ENCODE measurements around the gene VSX2. TPM values are rescaled to one million over a fixed set of nuclear protein-coding genes. Genes with fewer than 3 reads are reported as not detected.

The VSX2 gene
- total RNA-seq, 1 donor from 2014 or later: not detected

DNA sequence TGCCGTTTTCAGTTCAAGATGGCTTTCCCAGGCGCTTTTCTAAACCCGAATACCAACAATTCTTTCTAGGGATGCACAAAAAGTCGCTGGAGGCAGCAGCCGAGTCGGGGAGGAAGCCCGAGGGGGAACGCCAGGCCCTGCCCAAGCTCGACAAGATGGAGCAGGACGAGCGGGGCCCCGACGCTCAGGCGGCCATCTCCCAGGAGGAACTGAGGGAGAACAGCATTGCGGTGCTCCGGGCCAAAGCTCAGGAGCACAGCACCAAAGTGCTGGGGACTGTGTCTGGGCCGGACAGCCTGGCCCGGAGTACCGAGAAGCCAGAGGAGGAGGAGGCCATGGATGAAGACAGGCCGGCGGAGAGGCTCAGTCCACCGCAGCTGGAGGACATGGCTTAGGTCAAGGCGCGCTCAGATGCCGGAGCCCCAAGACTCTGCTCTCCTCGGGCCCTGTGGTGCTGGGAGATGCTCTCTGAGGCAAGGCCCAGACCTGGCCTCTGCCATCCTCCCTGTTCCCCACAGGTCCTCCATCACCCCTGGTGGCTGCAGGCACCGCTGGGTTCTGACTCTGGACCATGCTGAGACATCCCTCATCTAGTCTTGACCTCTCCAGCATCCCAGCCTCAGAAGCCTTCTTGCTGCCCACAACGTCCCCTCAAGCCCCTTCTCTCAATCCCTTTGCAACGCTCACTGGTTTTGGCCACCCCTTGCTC, 21.4 kb downstream of the VSX2 start:
- ATAC-seq: no peak

DNA sequence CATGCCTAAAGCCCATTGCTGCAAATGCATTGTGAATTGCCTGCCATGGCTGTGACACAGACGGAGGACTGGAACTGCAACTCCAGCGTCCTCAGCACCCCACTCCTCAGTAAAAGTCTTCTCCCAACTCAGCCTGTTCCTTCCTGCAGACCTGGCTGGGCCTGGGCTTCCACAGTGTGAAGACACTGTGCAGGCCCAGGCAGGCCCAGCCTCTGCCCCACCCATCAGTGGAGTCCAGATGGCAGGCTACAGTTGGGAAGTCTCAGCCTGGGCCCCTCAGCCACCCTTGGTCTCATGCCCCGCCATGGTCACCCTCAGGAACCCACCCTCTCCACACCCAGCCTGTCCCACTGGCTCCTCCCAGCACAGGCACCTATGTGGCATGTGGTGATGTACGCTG, 22.0 kb downstream of the VSX2 start:
- peak; percentile 83 for ATAC-seq

DNA sequence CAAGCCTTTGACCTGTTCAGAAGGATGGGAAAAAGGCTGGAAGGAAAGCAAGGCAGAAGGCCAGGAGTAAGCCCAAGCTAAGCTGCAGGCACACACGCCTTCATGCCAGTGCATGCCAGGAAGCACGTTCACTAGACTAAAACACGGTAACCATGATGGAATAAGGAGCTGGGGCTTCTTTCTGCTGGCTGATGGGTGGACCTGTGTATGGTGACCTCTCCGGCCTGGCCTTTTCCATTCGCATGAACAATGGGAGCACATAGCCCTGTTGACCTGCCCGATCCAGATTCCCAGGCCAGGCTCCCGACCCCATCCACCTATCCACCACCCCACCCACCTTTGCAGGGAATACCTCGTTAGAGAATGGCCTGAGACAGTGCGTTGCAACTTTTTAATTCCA, 22.8 kb downstream of the VSX2 start:
- ATAC-seq: no peak

DNA sequence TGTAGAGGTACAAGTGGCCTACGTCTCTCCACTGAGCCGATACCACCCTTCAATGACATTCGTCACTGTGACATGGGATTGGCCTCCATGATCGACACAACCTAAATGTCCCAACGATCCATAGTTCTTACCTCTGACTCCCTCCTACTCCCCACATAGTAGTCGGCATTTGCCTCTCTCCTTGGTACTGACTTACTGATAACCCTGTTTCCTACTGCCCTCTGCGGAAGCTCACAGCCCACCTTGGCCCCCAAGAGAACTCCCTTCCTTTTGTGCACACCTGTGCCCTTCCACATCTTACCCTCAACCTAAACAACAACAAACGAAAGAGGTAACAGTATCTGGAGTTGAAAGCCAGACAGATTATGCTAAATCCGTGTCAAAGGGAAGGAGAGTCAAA, 23.9 kb downstream of the VSX2 start:
- no peak for ATAC-seq

DNA sequence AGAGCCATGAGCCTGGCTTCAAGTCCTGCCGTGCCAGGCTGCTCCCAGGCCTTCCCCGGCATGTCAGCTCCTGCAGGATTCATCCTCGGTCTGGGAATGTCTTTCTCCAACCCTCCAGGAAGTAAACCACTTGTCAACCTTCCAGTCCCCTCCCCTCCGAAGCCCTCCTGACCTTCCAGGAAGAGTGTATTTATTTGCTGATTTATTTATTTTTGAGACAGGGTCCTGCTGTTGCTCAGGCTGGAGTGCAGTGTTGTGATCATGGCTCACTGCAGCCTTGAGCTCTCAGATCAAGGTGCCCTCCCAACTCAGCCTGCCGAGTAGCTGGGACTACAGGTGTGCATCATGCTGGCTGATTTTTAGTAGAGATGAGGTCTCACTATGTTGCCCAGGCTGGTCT, 24.7 kb downstream of the VSX2 start:
- no peak for ATAC-seq

DNA sequence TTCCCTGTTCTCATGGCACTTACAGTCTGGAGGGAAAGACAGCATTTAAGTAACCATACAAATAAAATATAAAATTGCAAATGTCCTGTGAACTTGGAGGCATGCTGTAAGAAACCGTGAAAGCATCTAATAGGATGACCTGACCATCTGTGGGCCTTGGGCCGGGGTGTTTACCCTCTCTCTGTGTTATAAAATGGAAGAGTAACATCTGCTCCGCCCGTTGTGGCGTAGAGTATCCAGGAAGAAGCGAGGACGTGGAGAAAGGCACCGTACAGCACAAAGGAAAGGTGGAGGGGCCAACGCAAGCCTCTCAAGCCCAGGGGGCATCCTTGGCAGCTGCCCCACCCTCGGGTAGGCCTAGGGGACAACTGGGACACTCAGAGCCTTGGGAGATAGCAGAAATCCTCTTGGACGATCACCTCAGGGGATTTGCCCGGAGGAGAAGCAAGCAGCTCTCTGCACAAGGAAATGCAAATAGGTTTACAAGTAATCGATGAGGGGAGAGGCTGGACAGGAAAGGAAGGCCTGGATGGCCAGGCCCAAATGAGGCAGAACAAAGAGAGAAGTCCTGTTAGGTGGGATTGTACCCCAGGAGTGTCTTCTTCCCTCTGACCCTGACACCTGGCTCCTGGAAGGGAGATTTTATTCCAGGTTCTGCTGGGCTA, 26.2 kb downstream of the VSX2 start:
- no peak for ATAC-seq

DNA sequence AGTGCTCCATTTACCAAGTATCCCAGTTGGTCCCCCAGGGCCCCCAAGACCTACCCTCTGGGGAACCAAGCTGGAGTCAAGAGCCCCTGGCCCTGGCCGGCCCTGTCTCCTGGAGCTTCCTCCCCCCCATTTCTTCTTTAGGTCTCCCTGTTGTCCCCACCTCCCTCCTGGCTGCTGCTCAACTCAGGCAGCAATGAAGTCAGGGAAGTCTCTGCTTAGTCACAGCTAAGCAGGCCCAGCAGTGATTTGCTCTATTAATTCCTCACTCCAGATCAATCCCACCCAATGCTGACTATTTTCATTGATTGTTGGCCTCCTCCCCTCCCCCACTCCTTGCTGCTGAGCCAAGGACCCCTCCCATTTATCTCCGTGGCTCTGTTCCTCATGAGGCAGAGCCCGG, 28.3 kb downstream of the VSX2 start:
- no peak for ATAC-seq

DNA sequence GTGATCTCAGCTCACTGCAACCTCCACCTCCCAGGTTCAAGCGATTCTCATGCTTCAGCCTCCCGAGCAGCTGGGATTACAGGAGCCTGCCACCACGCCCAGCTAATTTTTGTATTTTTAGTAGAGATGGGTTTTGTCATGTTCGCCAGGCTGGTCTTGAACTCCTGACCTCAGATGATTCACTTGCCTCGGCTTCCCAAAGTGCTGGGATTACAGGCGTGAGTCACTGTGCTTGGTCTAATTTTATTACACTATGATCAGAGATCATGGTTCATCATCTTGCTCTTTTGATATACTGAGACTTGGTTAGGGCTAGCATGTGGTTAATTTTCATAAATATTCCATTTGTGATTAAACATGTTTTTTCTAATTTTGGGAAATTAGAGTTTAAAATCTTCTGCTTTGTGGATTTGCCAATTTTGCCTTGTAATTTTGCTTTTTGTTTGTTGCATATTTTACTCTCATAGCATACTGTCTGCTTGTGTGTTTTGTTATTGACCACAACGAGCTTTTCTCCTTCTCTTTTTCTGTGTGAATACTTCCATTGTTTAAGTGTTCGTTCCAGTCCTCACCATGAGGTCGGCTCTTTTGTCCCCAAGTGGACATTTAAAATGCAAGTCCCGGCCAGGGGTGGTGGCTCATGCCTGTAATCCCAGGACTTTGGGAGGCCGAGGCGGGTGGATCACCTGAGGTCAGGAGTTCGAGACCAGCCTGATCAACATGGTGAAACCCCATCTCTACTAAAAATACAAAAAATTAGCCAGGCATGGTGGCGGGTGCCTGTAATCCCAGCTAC, 31.3 kb downstream of the VSX2 start:
- peak; percentile 73 for ATAC-seq

DNA sequence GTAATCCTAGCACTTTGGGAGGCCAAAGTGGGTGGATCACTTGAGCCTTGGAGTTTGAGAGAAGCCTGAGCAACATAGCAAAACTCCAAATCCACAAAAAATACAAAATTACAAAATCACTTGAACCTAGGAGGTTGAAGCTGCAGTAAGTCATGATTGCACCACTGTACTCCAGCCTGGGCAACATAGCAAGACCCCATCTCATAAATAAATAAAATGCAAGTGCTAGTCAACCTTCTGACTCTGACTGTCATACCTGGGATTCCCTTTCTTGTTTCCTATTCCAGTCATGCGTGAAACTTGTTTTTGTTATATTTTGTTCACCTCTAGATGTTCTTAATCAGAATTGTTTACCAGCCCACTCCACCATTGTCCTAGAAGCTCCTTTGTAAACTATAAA, 32.1 kb downstream of the VSX2 start:
- ATAC-seq: no peak

DNA sequence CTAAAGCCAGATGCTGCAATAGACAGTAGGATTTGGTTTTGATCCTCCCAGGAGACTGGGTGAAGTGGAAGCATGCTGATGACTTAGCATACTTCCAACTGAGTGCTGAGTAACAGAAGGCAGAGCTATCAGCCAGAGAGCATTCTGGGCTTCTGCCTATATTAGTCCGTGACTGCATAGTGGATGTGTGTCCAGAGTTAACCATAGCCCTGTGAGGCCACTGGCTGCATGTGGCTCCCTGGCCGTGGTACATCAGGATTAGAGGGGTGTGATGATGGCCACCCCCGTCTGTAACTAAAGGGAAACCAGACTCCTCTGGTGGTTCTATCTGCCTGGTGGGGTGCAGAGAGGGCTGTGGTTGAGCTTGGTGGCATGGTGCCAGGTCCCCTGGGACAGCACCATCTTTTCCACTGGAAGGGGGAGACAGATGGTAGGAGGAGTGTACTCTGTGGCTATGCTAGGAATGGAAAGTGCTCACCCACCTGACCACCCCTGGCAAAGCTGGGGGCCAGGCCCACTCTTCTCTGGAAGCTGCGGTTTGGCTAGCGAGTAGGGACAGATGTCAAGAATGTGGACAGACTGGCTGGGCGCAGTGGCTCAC, 36.1 kb downstream of the VSX2 start:
- peak; percentile 77 for ATAC-seq

DNA sequence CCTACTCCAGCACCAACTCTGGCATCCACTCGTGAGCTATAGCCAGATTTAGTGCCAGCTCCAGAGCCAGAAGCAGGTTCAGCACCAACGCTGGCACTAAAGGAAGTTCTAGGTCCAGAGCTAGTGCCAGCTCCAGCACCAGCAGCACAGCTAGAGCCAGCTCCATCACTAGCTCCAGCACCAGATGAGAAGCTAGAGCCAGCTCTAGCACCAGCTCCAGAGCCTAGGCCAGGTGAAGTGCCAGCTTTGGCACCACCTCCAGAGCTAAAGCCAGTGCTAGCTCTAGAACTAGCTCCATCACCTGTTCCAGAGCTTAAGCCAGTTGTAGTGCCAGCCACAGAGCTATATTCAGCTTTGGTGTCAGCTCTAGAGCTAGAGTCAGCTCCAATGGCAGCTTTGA, 38.8 kb downstream of the VSX2 start:
- no peak for ATAC-seq

DNA sequence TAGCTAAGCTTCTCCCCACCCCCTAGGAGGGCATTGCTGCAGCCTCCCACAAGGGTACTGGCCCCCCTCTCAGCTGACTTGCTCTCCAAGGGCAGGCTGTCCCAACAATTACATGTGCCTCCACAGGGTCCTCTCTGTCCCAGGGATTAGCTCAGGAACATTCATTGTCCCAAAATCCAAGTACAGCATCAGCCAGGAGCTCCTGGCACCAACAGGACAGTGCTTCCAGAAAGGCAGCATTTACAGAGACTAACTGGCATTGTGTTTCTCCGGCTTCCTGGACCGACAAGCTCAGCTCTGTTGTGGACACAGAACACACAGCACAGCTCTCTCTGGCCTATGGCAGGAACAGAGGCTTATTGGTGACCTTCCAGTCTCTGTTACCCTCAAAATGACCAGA, 41.8 kb downstream of the VSX2 start:
- peak; percentile 21 for ATAC-seq

DNA sequence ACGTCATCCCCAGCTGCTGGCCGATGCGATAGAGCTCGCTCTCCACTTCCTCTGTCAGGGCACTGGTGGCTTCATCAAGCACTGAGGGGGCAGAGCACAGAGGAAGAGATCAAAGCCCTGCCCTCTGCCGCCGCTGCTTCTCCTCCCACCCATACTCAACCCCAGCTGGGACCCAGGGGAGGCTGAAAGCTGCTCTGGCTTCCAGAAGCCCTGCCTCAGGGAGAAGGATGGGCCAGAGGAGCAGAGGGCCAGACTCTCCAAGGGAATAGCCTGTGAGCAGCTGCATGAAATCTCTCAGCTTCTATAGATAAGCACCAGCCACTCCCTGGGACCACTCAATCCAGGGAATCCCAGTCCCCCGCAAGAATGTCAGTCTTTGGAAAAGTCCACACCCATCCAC, 47.5 kb downstream of the VSX2 start:
- ATAC-seq: no peak

DNA sequence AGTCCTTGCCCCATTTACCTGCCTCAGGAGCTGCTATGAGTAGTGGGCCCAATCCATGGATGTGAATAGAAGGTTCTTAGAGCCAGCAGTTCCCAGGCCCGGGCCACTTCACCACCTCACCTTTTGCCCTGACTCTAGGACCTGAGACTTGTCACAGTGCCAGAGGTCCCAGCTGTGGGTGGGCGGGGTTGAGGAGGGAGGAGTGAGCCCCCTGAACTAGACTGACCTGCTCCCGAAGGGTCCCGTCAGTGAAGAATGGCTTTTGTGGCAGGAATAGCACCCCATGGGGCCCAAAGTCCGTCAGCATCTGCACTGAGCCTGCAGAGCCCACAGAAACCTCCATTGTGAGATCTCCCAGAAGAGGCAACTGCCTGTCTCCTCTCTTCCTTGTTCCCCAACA, 50.6 kb downstream of the VSX2 start:
- ATAC-seq: no peak

DNA sequence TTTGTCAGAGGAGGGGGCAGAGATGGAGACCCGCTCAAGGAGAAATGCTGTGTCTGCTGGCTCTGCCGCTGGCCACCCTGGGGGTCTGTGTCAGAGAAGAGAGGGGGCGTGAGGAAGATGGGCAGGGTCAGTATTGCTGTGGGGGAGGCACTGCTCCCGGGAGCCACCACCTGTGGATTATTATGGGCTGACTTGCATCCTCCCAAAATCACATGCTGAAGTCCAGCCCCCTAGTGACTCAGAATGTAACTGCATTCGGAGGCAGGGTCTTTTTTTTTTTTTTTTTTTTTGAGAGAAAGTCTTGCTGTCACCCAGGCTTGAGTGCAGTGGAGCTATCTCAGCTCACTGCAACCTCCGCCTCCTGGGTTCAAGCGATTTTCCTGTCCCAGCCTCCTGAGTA, 51.2 kb downstream of the VSX2 start:
- ATAC-seq: no peak

DNA sequence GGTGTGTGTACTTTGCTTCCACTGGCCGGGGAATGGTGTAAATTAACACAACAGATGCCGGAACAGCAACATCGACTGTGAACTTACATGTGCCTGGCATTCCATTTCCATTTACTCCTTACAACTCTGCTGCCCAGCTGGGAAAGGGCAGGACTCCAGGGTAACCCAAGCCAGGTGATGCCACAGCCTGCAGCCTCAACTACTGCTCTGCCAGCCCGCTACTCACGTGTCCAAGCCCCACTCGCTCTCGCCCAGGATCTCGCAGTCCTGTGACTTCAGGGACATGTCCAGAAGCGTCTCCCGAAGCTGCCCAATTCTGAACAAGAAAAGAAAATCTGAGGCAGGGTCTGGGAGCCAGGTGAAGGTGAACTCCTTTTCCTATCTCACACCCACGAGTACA, 52.8 kb downstream of the VSX2 start:
- ATAC-seq: no peak

DNA sequence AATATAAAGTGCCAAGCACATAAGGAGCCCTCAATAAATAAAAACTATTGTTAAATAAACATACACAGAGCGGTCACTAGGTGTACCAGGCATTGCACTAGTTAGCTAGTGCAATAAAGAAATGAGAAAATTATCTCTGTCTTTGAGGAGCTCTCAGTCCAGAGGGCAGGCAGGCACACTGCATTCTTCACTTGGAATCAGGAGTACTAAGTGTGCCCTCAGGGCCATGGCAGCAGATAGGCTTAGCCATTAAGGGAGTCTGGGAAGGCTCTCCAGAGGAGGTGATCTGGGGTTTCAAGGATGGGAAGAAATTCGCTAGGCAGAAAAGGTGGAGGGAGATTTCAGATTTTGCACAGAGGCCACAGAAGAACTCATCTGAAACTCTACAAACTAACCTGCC, 54.4 kb downstream of the VSX2 start:
- no peak for ATAC-seq

DNA sequence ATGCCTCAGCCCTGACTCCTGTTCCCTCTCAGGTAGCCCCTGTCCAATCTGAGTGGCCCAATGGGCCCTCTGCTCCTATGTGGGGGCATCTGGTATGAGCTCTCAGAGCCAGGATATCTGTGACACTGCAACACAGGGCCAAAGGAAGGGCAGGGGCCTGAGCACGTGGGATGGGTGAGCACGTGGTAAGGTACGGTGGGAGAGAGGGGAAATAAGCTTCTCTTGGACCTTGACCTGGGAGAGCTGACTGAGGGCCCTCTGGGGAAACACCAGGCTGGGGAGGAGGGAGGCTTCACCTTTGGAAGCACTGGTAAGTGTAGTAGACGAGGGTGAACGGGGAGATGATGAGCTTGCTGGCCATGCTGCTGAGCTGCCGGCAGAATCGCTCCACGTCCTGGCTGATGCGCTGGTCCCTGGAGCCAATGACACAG, 56.8 kb downstream of the VSX2 start:
- ATAC-seq: no peak

DNA sequence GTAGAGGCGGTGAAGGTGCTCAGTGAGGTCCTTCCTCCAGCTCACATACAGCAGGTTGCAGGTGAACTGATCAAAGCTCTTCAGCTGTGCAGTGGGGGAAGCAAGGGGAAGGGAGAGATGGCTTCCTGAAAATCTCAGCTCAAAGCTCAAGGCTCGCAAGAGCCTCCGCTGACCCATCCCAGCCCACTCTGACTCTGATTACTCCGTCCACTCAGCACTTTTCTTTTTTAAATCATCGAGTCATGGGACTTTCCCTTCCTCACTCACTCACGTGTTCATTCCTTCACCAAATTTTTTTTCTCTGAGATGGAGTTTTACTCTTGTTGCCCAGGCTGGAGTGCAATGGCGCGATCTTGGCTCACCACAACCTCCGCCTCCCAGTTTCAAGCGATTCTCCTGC, 58.7 kb downstream of the VSX2 start:
- ATAC-seq: no peak

DNA sequence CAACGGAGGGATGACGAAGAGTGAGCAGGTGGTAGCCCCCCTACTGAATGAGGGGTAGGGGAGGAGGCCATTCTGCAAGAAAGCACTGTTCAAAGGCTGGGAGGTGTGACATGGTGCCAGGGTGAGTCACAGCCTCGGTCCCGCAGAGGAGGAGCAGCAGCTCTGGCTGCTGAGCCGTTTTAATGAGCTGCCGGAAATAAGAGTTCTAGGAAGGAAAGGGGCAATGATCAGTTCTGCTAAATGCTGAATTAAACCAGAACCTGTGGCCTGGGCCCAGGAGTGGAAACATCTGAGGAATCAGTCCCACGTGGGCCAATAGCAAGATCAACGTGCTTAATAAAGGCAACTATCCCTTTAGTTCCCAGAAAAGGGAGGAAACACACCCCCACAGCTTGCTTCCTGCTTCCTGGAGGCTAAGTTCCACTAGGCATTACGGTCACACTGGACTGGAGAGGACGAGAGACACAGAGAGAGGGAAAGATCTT, 59.9 kb downstream of the VSX2 start:
- no peak for ATAC-seq

DNA sequence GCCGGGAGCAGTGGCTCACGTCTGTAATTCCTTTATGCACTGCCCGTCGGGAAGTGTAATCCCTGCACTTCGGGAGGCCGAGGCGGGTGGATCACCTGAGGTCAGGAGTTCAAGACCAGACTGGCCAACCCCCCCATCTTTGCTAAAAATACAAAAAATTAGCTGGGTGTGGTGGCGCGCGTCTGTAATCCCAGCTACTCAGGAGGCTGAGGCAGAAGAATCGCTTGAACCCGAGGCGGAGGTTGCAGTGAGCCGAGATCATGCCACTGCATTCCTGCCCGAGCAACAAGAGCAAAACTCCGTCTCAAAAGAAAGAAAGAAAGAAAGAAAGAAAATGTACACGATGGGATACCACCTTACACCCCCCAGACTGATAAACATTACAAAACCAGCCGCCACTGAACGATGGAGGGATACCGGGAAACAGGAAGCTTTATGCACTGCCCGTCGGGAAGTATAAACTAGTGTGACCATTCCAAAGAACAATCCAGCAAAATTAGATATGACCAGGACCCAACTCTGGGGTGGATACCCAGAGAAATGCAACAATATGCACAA, 62.4 kb downstream of the VSX2 start:
- peak; percentile 9 for ATAC-seq

DNA sequence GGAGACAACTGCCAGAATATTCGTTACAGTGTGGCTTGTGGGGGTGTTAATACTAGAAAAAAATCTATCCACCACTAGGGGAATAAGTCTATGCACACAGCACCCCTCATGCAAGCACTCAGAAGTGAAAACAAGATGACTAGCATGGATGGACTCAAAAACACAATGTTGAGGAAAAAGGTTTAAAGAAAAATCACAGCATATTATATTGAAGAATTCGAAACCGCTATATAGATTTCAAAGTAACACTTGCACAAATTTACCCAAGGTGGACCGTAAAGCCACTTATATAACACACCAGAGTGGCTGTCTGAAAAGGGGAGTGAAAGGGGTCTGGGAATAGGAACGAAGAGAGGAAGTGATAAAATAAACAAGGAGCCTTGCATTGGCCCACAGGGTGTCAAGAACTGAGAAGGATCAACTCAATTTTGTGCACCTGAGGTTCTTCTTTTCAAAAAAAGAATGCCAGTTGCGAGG, 62.9 kb downstream of the VSX2 start:
- ATAC-seq: peak; percentile 74

Data from esophagus mucosa (tissue), 1 donor.